Neural cell (in vitro differentiated cells): ENCODE measurements around the gene GMPPA. TPM values are rescaled to one million over a fixed set of nuclear protein-coding genes. Genes with fewer than 3 reads are reported as not detected.

ENCODE experiments used
- H2AFZ ChIP-seq: fragments of 200-600, 300-800 bp; sonication (generic), shearing (Covaris generic); 2 replicates; pipeline ENCODE4 v1.6.0; 2014; ENCODE audit warnings: low read depth, mild to moderate bottlenecking, antibody characterized with exemption, low read length, moderate library complexity
- H3F3A ChIP-seq: fragments of 200-600 bp; shearing (Covaris generic); 2 replicates; pipeline ENCODE4 v1.6.1; 2016; ENCODE audit warnings: mild to moderate bottlenecking, moderate library complexity, mixed read lengths, antibody characterized with exemption, low read length; ENCODE audit not compliant: insufficient read depth, poor library complexity, severe bottlenecking
- H3K27ac ChIP-seq: fragments of 200-600, 300-800 bp; sonication (generic), shearing (Covaris generic); 2 replicates; pipeline ENCODE4 v1.5.1; 2014; ENCODE audit warnings: mild to moderate bottlenecking, low read length, moderate library complexity
- H3K27me3 ChIP-seq: fragments of 300-800, 200-600 bp; sonication (generic), shearing (Covaris generic); 2 replicates; pipeline ENCODE4 v1.6.0; 2014; ENCODE audit warnings: mild to moderate bottlenecking, low read depth, low read length, moderate library complexity; ENCODE audit not compliant: insufficient read depth
- H3K36me3 ChIP-seq: fragments of 300-800, 200-600 bp; sonication (generic), shearing (Covaris generic); 2 replicates; pipeline ENCODE4 v1.5.1; 2014; ENCODE audit warnings: mild to moderate bottlenecking, antibody characterized with exemption, low read length, moderate library complexity; ENCODE audit not compliant: insufficient read depth
- H3K4me2 ChIP-seq: fragments of 300-800, 200-600 bp; sonication (generic), shearing (Covaris generic); 2 replicates; pipeline ENCODE4 v1.6.0; 2014; ENCODE audit warnings: mild to moderate bottlenecking, low read length
- H3K4me3 ChIP-seq: fragments of 300-800, 200-600 bp; sonication (generic), shearing (Covaris generic); 2 replicates; pipeline ENCODE4 v1.5.1; 2014; ENCODE audit warnings: mild to moderate bottlenecking, low read length, moderate library complexity
- H3K79me2 ChIP-seq: fragments of 200-600 bp; shearing (Covaris generic); replicated peaks from 2 replicates; pipeline ENCODE4 v1.6.0; 2014; ENCODE audit warnings: mild to moderate bottlenecking, low read length, moderate library complexity; ENCODE audit not compliant: insufficient read depth
- H3K9ac ChIP-seq: fragments of 300-800, 200-600 bp; sonication (generic), shearing (Covaris generic); 2 replicates; pipeline ENCODE4 v1.6.1; 2016; ENCODE audit warnings: mild to moderate bottlenecking, low read length, mixed read lengths
- H3K9me2 ChIP-seq: fragments of 200-600 bp; shearing (Covaris generic); 2 replicates; pipeline ENCODE4 v1.6.1; 2016; ENCODE audit warnings: mild to moderate bottlenecking, low read length, mixed read lengths; ENCODE audit not compliant: insufficient read depth
- H3K9me3 ChIP-seq: fragments of 200-600, 300-800 bp; sonication (generic), shearing (Covaris generic); 2 replicates; pipeline ENCODE4 v1.6.1; 2016; ENCODE audit warnings: mild to moderate bottlenecking, mixed run types, low read length, moderate library complexity, mixed read lengths
- H4K20me1 ChIP-seq: fragments of 200-600 bp; shearing (Covaris generic); 2 replicates; pipeline ENCODE4 v1.6.1; 2016; ENCODE audit warnings: mild to moderate bottlenecking, mixed run types; ENCODE audit not compliant: insufficient read depth
- EP300 ChIP-seq: fragments of 450-650 bp; conservative IDR thresholded peaks from 2 replicates; pipeline ENCODE4 v1.6.1; 2014; ENCODE audit warnings: antibody characterized with exemption, mild to moderate bottlenecking, moderate library complexity; ENCODE audit not compliant: poor library complexity, severe bottlenecking
- EZH2 ChIP-seq: fragments of 200-600, 300-800 bp; shearing (Covaris generic), sonication (generic); IDR thresholded peaks from 2 replicates; pipeline ENCODE4 v1.6.1; 2014; ENCODE audit warnings: antibody characterized with exemption, low read length, borderline replicate concordance, mild to moderate bottlenecking; ENCODE audit not compliant: insufficient read depth, poor library complexity, severe bottlenecking
- MXI1 ChIP-seq: fragments of 450-650 bp; conservative IDR thresholded peaks from 2 replicates; pipeline ENCODE4 v1.6.1; 2014; ENCODE audit warnings: antibody characterized with exemption, mild to moderate bottlenecking; ENCODE audit not compliant: poor library complexity, severe bottlenecking
- POLR2AphosphoS5 ChIP-seq: IDR thresholded peaks from 2 replicates; pipeline ENCODE4 v1.6.1; 2012
- RAD21 ChIP-seq: fragments of 450-650 bp; conservative IDR thresholded peaks from 2 replicates; pipeline ENCODE4 v1.6.1; 2014; ENCODE audit warnings: antibody characterized with exemption, mild to moderate bottlenecking, moderate library complexity
- SMC3 ChIP-seq: fragments of 450-650 bp; conservative IDR thresholded peaks from 2 replicates; pipeline ENCODE4 v1.6.1; 2014; ENCODE audit warnings: antibody characterized with exemption, mild to moderate bottlenecking, moderate library complexity; ENCODE audit not compliant: poor library complexity
- TAF1 ChIP-seq: IDR thresholded peaks from 2 replicates; pipeline ENCODE4 v1.6.1; 2012; ENCODE audit warnings: low read depth
- polyA plus RNA-seq: library from polyadenylated mRNA; depleted of rRNA; stranded (reverse); fragments of >200 nt; gene quantifications from 2 replicates; pipeline ENCODE4 v1.2.3, GENCODE V29; 2014
- TF ChIP-seq, protein P1 (sequence below): fragments of 450-650 bp; IDR thresholded peaks from 2 replicates; pipeline ENCODE4 v1.5.1; 2014; ENCODE audit warnings: antibody characterized with exemption, mild to moderate bottlenecking, moderate library complexity; ENCODE audit not compliant: poor library complexity, severe bottlenecking
- TF ChIP-seq, protein P2 (sequence below): IDR thresholded peaks from 2 replicates; pipeline ENCODE4 v1.6.1; 2012; ENCODE audit warnings: borderline replicate concordance

Gene GMPPA
- polyA plus RNA-seq, 1 donor from 2014 or later: 20.4 TPM

DNA sequence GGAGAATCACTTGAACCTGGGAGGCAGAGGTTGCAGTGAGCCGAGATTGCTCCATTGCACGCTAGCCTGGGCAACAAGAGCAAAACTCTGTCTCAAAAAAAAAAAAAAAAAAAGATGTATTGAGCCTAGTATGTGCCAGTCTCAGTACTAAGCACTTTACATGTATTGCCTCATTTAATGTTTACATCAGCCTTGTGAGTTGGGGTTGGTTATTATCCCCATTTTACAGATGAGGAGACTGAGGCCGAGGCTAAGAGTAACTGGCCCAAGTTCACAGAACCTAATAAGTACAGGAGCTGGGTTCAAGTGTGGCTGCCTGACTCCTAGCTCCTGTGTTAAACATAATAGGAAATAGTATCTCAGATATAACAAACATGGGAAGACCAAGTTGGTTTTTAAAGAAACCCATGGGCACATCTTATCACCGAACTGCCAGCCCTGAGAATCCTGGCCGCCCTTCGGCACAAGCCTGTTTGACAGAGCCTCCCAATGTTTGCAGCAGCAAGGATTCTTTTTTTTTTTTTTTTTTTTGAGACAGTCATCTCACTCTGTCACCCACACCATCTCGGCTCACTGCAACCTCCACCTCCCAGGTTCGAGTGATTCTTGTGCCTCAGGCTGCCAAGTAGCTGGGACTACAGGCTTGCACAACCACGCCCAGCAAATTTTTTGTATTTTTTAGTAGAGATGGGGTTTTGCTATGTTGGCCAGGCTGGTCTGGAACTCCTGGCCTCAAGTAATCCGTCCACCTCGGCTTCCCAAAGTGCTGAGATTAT lies 24.2 kb upstream of the GMPPA start:
- Histone ChIP-seq H3K9me2 (no peaks in the 10 kb centered on the region), H3K4me3 (no peak overlapping the region), H3K36me3 (no peaks in the 10 kb centered on the region), H3K27ac (no peak overlapping the region), H4K20me1 (no peaks in the 10 kb centered on the region), H3K9me3 (no peaks in the 10 kb centered on the region), H3K79me2 (no peaks in the 10 kb centered on the region), H3K27me3 (no peaks in the 10 kb centered on the region), H3K4me2 (no peak overlapping the region), H3K9ac (no peak overlapping the region), H2AFZ (no peak overlapping the region), H3F3A (no peaks in the 10 kb centered on the region)
- TF ChIP-seq TAF1 (no peak), SMC3 (no peak), POLR2AphosphoS5 (no peak), RAD21 (no peak), EZH2 (no peak), MXI1 (no peak), EP300 (no peak)
- TF ChIP-seq, protein P1, sequence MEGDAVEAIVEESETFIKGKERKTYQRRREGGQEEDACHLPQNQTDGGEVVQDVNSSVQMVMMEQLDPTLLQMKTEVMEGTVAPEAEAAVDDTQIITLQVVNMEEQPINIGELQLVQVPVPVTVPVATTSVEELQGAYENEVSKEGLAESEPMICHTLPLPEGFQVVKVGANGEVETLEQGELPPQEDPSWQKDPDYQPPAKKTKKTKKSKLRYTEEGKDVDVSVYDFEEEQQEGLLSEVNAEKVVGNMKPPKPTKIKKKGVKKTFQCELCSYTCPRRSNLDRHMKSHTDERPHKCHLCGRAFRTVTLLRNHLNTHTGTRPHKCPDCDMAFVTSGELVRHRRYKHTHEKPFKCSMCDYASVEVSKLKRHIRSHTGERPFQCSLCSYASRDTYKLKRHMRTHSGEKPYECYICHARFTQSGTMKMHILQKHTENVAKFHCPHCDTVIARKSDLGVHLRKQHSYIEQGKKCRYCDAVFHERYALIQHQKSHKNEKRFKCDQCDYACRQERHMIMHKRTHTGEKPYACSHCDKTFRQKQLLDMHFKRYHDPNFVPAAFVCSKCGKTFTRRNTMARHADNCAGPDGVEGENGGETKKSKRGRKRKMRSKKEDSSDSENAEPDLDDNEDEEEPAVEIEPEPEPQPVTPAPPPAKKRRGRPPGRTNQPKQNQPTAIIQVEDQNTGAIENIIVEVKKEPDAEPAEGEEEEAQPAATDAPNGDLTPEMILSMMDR: no peak
- TF ChIP-seq, protein P2, sequence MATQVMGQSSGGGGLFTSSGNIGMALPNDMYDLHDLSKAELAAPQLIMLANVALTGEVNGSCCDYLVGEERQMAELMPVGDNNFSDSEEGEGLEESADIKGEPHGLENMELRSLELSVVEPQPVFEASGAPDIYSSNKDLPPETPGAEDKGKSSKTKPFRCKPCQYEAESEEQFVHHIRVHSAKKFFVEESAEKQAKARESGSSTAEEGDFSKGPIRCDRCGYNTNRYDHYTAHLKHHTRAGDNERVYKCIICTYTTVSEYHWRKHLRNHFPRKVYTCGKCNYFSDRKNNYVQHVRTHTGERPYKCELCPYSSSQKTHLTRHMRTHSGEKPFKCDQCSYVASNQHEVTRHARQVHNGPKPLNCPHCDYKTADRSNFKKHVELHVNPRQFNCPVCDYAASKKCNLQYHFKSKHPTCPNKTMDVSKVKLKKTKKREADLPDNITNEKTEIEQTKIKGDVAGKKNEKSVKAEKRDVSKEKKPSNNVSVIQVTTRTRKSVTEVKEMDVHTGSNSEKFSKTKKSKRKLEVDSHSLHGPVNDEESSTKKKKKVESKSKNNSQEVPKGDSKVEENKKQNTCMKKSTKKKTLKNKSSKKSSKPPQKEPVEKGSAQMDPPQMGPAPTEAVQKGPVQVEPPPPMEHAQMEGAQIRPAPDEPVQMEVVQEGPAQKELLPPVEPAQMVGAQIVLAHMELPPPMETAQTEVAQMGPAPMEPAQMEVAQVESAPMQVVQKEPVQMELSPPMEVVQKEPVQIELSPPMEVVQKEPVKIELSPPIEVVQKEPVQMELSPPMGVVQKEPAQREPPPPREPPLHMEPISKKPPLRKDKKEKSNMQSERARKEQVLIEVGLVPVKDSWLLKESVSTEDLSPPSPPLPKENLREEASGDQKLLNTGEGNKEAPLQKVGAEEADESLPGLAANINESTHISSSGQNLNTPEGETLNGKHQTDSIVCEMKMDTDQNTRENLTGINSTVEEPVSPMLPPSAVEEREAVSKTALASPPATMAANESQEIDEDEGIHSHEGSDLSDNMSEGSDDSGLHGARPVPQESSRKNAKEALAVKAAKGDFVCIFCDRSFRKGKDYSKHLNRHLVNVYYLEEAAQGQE: no peak

DNA sequence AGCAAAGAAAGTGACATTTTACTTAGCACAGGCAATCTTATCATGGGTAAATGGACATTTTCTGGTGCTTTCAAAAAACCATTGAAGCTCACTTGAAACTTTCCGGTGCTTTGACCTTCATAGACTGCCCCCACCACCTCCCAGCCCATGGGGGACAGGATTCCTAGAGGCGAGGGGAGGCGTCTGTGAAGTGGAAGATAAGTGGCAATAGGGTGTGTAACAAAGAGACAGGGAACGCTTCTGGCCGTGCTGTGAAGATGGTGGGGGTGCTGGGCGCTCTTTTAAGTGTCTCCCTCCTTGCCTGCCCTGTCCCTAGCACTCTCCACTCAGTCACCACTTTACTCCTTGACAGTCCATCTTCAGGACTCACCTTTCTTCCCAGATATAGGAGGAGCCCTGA lies 23.4 kb upstream of the GMPPA start:
- no peak overlapping the region for H3K27ac ChIP-seq
- H3F3A ChIP-seq: no peaks in the 10 kb centered on the region
- H3K79me2 ChIP-seq: no peaks in the 10 kb centered on the region
- no peaks in the 10 kb centered on the region for H3K9me2 ChIP-seq
- H3K9ac ChIP-seq: no peak overlapping the region
- H3K4me3 ChIP-seq: no peak overlapping the region
- TF ChIP-seq, protein P1: no peak
- no peak for TF ChIP-seq MXI1
- no peak for TF ChIP-seq SMC3
- no peak for TF ChIP-seq EP300
- TF ChIP-seq TAF1: no peak
- no peak for TF ChIP-seq POLR2AphosphoS5
- TF ChIP-seq EZH2: no peak
- no peak for TF ChIP-seq RAD21
- TF ChIP-seq, protein P2: no peak
- H3K4me2 ChIP-seq: no peak overlapping the region
- no peaks in the 10 kb centered on the region for H3K9me3 ChIP-seq
- H3K27me3 ChIP-seq: no peaks in the 10 kb centered on the region
- H4K20me1 ChIP-seq: no peaks in the 10 kb centered on the region
- H2AFZ ChIP-seq: no peak overlapping the region
- no peaks in the 10 kb centered on the region for H3K36me3 ChIP-seq
